HFF-Myc (cell line): Measurements from ENCODE around the gene EXOC3L1.

Experiments used
- DNase-seq: peaks from one replicate; pipeline ENCODE4 v3.0.0-alpha.2; 2011; ENCODE audit warnings: low read depth; ENCODE audit errors: extremely low read depth
- H3K4me3 ChIP-seq: replicated peaks from 2 replicates; pipeline ENCODE4 v1.5.1; 2011; ENCODE audit warnings: low read depth, mild to moderate bottlenecking, control low read depth, low read length
- CTCF ChIP-seq: IDR thresholded peaks from 2 replicates; pipeline ENCODE4 v1.5.1; 2012; ENCODE audit warnings: mild to moderate bottlenecking, low read depth, low read length, control low read depth; ENCODE audit errors: missing control alignments

Gene EXOC3L1

GRCh38 chr16:67163999-67164558 is 25.9 kb downstream of the EXOC3L1 start:
- DNase-seq: no peak
- TF ChIP-seq CTCF: no peak
- peak overlapping the region; percentile 15; the same call in 1 of the 2 replicates for H3K4me3 ChIP-seq

- no peak for DNase-seq
- peak overlapping the region; percentile 15 for H3K4me3 ChIP-seq
- TF ChIP-seq CTCF: no peak
Measured at GRCh38 chr16:67163164-67163998, 26.6 kb downstream of the EXOC3L1 start.

GRCh38 chr16:67162506-67163163 is 27.3 kb downstream of the EXOC3L1 start:
- no peak for DNase-seq
- TF ChIP-seq CTCF: no peak
- no peak overlapping the region for H3K4me3 ChIP-seq

- no peak for DNase-seq
- TF ChIP-seq CTCF: no peak
- H3K4me3 ChIP-seq: peak overlapping the region; percentile 79; the same call in 1 of the 2 replicates
Measured at GRCh38 chr16:67161595-67162058, 28.3 kb downstream of the EXOC3L1 start.

GRCh38 chr16:67158637-67159600 is 31.0 kb downstream of the EXOC3L1 start:
- TF ChIP-seq CTCF: no peak
- DNase-seq: no peak
- H3K4me3 ChIP-seq: peak overlapping the region; percentile 79
